GM21367 (cell line): Measurements from ENCODE around the gene CHERP.
A peak's percentile ranks its signal among the peaks of the same experiment; 100 is the strongest.
"Not testable (repeated sequence)": the region's sequence is repeated elsewhere in the genome, so short reads cannot be mapped to it uniquely, and the experiment has no call there.

ENCODE experiments used
- ATAC-seq: cut with Tn5 transposase; IDR thresholded peaks from one replicate; pipeline ENCODE4 v1.9.1; 2021; ENCODE audit not compliant: unreplicated experiment

The CHERP gene

DNA sequence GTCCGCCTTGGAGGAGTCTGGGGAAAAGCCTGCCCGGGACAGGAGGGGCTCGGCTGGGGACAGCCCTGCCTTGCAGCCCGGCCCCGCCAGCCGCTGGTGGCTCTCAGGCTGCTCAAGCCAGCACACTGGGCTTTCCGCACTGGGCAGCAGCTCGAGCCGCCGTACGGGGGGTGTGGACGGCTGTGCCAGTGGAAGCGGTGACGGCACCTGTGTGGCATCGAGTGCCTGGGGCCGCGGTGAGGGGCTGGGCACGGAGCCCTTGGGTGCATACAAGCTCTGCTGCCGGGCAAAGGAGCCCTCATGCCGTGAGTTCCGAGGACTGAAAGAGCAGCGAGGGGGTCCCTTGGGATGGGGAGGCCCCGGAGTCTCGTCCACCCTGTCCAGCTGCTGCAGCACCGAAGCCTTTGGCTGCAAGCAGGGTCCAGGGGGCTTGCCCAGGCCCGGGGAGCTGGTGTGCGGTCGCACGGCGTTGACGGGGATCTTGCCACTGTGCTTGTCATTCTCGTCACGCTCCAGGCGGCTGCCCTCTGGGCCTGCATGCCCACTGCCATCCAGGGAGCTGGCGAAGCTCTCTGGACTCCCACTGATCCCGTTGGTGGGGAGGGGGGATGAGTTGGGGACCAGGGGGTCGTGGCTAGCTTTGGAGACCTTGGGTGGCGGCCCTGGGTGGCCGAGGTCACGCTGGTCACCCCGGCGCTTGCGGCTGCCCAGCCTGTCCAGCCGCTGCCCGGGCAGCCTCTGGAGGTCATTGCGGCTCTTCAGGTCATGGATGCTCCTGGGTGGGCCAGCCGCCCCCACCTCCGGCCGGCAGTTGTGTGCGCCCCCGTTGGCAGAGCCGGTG is 34.7 kb upstream of the CHERP start:
- ATAC-seq = no peak

DNA sequence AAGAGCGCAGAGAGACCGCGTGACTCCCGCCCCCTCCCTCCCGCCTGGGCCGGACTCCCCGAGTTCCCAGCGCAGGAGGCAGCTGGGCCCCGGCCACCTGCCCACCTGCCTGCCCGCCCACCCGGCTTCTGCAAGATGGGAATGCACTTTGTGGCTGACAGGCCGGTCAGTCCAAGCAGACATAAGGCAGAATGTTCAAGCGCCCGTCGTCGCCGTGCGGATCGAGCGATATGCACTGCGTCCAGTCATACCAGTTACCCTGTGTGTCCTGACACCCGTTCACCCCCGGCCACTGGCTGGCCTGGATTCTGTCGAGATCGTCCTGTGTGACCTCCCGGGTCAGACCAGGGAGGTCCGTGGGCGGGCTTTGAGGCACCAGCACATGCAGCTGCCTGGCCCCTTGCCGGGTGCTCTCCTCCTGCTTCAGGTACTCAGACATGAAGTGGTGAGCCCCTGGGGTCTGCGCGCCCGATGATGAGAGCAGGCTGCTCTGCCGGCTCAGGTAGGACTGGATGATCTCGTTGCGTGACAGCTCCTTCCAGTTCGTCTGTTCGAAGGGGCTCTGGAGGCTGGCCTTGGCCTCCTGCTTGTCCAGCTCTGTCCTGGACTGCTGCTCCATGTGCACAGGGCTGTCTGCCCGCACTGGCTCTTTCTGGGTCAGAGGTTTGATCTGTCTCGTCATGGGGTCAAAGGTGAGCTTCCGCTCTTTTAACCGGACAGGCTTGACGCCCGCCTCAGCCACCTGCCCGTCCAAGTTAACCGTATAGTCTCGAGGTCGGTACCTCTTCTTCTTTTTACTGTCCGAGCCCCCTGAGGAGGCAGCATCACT is 33.8 kb upstream of the CHERP start:
- no peak for ATAC-seq

DNA sequence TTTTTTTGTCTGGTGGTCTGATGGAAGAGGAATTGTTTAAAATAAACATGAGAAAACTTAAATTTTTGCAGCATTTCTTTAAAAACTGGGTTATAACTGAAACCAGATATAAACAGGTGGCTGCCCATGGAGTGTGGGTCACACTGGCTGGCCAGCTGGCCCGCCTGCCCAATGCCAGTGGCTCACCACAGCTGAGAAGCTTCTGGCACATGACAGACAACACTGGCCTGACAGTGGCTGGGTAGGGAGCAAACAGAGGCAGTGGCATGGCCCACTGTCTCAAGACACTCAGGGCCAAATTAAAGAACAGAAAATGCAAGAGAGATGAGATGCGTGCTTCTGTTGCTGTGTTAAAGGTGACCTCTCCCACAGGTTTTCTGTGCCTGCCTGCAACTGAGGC is 33.0 kb upstream of the CHERP start:
- no peak for ATAC-seq

DNA sequence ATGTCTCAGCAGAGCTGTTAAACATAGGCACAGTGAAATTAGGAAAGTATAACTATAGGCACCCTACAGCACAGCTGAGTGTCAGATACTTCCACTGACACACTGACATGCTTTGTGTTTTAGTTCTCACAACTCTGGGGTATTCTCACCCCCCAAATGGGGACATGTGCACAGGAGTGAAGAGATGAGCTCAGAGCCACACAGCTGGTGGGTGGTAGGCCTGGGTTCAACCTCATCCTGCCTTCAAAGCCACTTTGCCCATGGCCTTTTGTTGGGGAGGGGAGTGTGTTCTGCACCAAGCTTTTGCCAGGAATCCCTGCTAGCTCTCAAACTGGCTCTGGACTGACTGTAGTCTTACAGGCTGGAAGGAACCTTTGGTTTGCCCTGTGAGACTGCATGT is 31.7 kb upstream of the CHERP start:
- ATAC-seq = no peak

DNA sequence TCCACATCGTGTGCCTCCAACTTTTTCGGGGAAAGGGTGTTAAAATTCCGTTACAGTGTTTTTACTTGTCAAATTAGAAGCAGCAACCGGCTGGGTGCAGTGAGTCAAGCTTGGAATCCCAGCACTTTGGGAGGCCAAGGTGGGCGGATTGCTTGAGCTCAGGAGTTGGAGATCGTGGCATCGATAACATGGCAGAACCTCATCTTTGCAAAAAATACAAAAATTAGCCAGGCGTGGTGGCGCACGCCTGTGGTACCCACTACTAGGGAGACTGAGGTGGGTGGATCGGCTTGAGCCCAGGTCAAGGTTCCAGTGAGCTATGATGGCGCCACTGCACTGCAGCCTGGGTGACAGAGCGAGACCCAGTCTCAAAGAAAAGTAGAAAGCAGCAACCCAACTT is 31.1 kb upstream of the CHERP start:
- no peak for ATAC-seq

DNA sequence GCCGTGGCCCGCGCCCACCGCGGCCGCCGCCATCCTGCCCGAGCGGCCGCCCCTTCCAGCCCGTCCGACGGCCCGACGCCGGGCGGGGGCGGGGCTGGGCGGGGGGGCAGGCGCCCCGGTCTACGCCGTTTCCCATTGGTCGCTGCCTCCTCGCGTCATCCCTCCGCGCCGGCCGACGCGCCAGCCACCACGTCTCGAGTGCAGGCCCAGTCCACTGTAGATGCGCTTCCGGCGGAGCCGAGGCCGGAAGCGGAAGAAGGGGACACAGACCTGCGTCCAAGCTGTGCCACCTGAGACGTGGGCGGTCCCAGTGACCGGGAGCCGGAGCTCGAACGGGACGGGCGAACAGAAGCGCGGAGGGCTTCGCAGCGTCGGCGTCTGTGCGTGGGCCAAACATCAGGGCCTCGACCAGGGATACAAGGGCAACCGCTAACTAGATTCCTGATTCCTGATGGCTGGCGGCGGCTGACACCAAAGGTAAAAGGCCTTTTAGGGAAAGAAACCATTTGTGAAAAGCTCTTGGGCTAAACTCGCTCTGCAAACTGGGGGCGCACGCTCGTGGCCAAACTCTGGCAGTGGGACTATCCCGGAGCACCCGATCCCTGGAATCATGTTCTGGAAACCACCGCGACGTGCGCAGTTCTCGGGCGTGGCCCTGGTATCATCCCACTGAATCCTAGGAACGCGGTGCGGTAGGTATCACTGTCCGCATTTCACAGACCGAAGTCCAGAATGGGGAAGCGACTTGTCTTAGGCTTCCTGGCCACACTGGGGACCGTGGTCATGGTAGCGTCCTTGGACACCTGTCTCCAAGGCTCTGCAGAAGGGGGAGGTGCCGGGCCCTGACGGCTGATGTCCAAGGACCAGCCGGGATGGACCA is 30.3 kb upstream of the CHERP start, which contains the start of gene SLC35E1:
TSS of gene SLC35E1 (minus strand) at position 84 of the 880 bp plus-strand sequence. CDS start at position 33, 51 bp downstream.
- peak; percentile 55 for ATAC-seq

DNA sequence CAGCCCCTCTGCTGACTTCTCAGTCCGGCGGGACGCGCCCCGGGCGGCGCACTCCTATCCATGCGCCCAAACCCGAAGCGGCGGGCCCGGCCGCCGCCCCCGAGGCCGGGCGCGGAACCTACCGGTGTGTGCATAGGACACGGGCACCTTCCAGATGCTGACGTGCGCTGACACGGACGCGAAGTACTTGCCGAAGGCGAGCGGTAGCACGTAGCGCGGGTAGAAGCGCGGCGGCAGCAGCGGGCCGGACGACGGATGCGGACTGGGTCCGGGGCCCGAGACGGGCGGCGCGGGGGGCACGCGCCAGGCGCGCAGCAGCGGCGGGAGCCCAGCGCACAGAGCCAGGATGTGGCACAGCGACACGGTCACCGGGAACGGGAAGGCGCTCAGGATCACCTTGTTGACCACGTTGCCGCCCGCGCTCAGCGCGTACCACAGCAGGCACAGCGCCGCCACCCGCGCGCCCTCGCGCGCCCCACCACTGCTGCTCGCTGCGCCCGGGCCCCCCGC is 29.6 kb upstream of the CHERP start:
- ATAC-seq = peak; percentile 15

DNA sequence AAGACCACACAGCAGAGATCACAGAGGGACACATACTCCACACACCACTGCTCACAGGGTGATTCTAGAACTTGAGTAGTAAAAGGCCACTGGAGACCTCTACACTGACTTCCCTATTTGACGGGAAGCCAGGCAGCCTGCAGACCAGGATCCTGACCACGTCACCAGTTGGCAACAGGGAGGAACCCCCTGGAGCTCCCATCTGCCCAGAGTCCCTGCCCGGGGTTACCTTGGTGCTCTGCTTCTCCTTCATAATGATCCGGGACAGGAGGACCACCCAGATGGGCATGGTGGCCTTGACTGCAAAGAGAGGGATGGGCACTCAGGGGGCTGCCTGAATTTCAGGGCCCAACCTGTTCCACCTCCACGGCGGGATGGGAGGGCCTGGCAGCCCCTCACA is 29.0 kb upstream of the CHERP start:
- no peak for ATAC-seq

DNA sequence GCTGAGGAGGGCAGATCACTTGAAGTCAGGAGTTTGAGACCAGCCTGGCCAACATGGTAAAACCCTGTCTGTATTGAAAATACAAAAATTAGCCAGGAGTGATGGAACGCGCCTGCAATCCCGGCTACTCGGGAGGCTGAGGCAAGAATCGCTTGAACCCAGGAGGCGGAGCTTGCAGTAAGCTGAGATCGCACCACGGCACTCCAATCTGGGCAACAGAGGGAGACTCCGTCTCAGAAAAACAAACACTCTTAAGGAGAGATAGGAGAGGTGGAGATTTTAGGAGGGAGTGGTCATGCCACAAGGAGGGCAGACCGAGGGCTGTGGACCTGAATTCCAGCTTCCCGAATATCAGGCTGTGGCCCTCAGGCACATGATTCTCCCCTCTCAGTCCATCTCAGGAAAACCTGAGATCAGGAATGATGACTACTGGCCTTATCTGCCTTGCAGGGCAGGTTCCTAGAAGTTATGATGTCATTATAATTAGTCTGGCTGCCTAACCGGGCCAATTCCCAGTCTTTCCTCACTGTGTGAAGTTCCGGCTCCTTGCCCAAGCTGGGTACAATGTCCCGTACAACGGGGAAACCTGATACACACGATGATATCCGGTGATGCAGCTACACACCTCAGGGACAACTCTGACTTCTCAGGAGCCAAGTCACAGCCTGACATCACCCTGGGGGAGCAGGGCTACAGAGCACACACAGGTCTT is 27.5 kb upstream of the CHERP start:
- ATAC-seq = no peak

DNA sequence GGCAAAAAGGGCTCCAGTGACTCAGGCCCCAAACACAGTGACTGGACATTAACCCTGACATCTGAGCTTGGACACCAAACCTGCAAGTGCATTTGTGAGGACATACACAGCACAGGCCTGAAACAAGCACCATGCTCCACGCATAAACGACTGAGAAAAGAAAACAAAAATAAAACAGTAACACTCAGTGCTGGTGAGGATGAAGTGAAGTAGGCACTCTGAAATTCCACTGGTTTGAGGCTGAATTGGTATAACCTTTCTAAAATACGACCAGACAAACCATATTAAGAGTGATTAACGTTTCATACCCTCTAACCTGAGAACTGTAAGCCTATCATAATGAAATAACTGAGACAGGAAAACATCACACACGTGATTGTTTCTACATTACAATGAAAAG is 24.5 kb upstream of the CHERP start:
- no peak for ATAC-seq

DNA sequence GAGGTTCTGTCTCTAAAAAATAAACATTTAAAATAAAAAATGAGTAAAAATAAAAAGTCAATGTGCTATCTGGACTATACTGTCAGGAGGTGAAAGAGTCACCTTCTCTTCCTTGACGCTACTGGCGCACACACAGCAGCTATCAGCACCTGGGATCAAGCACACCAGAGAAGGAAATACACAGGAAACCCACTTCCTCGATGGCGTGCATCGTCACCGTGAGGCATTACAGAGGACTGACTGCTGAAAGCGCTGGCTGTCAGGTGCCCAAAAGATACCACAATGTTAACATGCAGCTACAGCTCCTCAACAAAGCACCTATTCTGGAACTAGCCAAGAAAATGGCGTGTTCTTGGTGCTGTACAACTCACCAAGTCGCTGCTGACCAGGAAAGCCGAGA is 23.9 kb upstream of the CHERP start:
- ATAC-seq = no peak

DNA sequence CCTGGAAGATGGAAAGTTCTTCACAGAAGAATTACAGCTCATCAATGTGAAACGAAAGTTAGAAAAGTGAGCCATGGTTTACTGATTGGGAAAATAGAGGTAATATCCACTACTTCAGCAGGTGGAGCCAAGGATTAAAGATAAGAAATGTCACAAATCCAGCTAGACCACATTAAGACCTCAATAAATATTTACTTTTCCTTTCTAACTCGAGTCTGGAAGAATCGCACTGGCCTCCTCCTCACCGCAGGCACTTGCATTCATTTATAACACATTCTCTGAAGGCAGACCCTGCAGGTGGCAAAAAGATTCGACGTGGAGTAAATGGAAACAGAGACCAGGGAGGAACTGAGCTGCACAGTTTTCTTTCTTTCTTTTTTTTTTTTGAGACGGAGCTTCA is 22.6 kb upstream of the CHERP start:
- ATAC-seq = no peak

DNA sequence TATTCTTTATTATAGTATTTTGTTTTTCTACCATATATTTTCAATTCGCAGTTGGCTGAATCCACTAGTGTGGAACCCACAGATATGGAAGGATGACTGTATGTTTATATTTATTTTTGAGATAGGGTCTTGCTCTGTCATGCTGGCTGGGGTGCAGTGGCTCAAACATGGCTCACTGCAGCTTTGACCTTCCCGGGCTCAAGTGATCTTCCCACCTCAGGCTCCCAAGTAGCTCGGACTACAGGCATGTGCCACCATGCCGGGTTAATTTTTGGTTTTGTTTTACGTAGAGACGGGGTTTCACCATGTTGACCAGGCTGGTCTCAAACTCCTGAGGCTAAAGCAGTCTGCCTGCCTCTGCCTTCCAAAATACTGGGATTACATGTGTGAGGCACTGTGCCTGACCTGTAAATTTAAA is 20.4 kb upstream of the CHERP start:
- ATAC-seq = no peak

DNA sequence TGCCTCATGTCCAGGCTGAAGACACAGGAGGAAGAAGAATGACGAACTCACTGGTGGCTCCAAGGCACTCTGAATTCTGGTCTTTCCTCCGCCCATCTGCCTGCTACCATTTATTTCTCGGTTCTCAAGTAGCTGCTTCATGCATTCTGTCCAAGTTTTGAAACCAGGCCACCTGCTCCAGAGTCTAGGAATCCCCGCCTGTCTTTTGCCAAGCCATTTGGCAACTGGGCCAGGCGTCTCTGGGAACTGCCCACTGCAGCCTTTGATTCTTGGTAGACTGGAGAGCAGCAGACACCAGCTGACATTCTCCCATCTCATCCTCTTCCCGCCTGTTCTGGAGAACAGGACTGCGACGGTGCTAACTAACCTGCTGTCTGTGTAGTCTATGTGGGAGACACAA is 19.1 kb upstream of the CHERP start:
- no peak for ATAC-seq

DNA sequence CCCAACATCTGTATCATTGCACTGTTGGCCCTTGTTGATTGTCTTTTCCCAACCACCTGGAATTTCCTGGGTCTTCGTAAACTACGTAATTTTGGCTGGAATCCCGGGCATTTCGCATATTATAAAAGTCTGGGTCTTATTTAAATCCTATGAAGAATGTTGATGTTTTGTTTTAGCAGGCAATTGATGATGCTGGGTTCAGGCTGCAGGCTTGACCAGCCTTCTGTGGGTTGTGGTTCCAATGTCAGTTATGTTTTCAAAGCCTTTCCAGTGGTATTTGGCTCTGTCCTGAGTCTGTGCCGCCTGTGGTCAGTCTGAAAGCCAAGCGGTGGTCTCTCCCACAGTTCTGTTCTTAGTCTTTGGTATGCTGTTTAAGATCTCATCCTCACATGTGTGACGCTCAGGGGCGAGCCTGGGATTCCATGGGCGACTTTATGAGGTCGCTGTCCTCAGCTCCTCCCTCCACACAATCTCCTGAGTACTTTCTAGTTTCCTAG is 17.6 kb upstream of the CHERP start:
- ATAC-seq = no peak

DNA sequence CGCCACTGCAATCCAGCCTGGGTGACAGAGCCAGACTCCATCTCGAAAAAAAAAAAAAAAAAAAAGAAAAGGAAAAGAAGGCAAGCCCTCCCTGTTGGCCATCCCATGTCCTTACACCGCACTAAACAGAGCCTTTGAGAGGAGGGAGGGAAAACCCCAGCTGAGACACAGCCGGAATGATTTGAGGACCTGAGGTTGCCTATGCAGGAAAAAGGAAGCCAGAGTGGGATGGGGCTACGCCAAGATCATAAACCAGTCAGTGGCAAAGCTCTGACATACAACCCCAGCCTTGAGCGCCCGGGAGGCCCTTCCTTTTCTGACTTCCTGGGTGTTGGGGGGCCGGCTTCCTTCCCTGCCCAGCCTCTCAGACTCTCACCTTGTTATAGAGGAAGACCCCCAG is 12.5 kb upstream of the CHERP start:
- ATAC-seq = no peak

DNA sequence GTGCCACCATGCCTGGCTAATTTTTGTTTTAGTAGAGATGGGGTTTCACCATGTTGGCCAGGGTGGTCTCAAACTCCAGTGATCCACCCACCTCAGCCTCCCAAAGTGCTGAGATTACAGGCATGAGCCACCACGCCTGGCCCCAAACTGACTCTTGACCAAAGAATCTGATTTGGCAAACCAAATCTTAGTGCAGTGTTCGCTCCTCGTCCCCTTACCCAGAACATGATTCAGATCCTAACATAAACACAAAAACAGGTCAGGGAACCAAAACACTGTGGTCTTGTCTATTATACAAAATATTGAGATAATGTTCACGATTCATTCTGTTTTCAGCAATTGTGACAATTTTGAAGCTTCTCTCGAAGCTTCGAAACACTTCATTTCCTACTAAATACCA is 9.7 kb upstream of the CHERP start:
- ATAC-seq = not testable (repeated sequence)

DNA sequence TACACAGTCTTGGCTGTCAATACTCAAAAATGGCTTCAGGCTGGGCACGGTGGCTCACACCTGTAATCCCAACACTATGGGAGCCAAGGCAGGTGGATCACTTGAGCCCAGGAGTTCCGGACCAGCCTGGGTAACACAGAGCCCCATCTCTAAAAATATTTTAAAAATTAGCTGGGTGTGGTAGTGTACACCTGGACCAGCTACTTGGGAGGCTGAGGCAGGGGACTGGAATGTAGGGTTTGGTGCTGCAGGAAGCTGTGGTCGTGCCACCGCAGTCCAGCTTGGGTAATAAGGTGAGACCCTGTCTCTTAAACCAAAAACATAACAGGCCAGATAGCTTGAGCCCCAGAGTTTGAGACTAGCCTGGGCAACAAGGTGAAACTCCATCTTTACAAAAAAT is 6.7 kb upstream of the CHERP start:
- no peak for ATAC-seq

DNA sequence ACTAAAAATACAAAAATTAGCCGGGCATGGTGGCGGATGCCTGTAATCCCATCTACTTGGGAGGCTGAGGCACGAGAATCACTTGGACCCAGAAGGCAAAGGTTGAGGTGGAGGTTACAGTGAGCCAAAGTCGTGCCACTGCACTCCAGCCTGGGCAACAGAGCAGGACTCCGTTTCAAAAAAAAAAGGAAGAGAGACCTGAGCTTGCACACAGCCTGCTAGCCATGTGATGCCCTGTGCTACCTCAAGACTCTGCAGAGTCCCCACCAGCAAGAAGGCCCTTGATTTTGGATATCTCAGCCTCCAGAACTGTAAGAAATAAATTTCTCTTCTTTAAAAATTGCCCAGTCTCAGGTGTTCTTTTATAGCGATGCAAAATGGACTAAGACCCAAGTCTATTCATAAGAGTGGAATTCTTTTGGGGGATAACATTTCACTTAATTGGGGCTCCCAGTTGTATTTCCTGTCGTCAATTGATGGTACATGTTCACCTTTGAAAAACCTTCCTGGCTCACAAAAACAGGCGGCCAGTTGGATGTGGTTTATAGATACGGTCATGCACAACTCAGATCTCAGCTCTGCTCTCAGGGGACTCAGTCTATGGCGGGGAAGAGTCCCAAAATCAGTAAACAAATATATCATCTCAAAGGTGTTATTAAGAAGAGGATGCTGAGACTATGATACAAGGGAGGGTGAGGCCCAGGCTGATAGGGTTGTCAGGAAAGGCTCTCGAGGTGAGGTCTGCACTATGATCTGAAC is 2.4 kb upstream of the CHERP start:
- ATAC-seq = no peak
